ENCODE measurements around the gene CD36. TPM values are rescaled to one million over a fixed set of nuclear protein-coding genes. Genes with fewer than 3 reads are reported as not detected.
"Not testable (repeated sequence)": the region's sequence is repeated elsewhere in the genome, so short reads cannot be mapped to it uniquely, and the experiment has no call there.

The CD36 gene
- total RNA-seq, 1 donor from 2014 or later: 208 TPM

- DNase-seq (ENCODE audit: low spot score) (no peak), ATAC-seq (no peak)
- intact Hi-C loops (cut with DNase I): no loop called here
Measured at GRCh38 chr7:80647436-80647835, 9.0 kb downstream of the CD36 start.

DNA sequence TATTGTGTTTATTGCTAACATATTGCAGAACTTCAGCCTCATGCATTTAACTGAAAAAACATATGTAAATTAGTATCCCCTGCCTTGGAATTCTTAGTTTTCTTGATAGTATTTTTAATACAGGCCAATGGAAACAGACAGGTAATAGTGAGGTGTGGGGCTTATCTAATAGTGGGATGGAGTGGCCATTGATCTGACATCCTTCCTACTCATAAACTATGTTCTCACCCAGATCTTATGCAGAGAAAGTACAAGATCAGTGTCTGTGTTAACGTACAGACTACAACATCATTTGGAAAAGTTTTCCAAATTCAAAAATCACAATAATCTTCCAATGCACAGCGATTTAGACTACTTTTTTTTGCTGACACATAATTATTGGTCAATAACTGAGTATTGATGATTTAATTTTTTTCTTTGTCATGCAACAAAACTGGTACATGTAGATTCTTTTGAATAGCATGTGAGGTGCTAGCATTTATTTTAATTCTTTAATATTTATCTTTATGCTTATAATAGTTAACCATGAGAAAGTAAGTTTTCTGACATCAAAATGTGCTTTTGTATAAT lies 9.7 kb downstream of the CD36 start:
- DNase-seq (ENCODE audit: low spot score) (no peak), ATAC-seq (no peak)
- intact Hi-C loops (cut with DNase I): no loop called here

- ATAC-seq: no peak
Measured at GRCh38 chr7:80649011-80649410, 10.6 kb downstream of the CD36 start.

DNA sequence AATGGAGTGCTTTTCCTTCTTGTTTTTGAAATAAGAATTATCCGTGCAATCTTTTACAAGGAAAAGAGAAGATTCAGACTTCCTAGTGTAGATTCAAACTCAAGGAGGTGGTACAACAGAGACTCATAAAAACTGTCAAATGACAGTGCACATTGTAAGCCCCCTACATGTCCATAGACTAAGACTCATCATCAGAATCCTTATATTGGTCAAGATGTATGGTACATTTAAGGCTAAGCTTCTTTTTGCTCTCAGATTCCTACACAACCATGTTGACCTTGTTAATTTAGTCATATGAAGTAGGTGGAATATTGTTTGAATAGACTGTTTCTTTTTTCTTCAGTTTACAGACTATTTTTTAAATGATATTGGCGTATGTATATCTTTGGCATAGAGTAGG lies 11.6 kb downstream of the CD36 start:
- intact Hi-C loops (cut with DNase I): no loop called here
- ATAC-seq (no peak), DNase-seq (ENCODE audit: low spot score) (no peak)

More at GRCh38 chr7:80649011-80649410, 10.6 kb downstream of the CD36 start:
- no peak for DNase-seq (ENCODE audit: low spot score)
- intact Hi-C loops (cut with DNase I): no loop called here

- intact Hi-C loops (cut with DNase I): no loop called here
- no peak for DNase-seq (ENCODE audit: low spot score)
- ATAC-seq: no peak
Measured at GRCh38 chr7:80651471-80651870, 13.0 kb downstream of the CD36 start.

DNA sequence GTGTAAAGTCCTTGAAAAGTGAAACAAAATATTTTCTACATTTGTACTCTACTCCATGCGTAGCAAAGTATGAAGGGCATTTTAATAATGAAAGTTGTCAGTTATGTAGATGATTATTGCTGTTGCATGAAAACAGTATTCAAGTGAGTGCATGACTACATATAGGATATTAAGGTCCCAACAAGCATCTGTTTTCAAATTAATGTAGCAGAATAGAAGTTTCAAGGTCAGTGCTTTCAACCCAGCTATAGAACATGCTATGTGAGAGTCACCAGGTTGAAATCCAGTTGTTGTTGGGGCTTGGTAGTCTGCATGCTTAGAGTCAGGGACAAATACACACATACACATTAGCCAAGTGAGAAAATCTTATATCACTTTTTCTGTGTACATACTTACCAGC lies 14.8 kb downstream of the CD36 start:
- ATAC-seq (no peak), DNase-seq (ENCODE audit: low spot score) (no peak)
- intact Hi-C loops (cut with DNase I): no loop called here

GRCh38 chr7:80654887-80655340 lies 16.5 kb downstream of the CD36 start:
- ATAC-seq (peak; percentile 45), DNase-seq (ENCODE audit: low spot score) (no peak)
- intact Hi-C loops (cut with DNase I): no loop called here

DNA sequence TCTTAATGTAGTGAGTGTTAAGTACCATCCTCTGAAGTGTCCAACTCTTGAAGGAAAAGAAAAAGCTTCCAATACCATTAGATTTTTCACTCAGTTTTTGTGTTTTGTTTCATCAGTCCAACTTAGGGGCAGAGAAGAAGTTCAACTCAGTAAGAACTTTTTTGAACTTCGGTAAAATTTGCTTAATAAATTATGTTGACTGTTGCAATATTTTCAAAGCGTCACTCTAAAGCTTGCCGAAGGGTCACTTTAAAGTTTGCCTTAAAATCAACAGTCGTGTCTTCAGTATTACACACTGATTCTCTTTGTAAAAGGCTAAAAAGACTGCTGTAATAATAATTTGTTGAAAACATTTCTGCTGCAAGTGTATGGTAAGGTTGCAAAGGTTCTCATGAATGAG lies 17.6 kb downstream of the CD36 start:
- intact Hi-C loops (cut with DNase I): no loop called here
- no peak for ATAC-seq
- DNase-seq (ENCODE audit: low spot score): no peak

DNA sequence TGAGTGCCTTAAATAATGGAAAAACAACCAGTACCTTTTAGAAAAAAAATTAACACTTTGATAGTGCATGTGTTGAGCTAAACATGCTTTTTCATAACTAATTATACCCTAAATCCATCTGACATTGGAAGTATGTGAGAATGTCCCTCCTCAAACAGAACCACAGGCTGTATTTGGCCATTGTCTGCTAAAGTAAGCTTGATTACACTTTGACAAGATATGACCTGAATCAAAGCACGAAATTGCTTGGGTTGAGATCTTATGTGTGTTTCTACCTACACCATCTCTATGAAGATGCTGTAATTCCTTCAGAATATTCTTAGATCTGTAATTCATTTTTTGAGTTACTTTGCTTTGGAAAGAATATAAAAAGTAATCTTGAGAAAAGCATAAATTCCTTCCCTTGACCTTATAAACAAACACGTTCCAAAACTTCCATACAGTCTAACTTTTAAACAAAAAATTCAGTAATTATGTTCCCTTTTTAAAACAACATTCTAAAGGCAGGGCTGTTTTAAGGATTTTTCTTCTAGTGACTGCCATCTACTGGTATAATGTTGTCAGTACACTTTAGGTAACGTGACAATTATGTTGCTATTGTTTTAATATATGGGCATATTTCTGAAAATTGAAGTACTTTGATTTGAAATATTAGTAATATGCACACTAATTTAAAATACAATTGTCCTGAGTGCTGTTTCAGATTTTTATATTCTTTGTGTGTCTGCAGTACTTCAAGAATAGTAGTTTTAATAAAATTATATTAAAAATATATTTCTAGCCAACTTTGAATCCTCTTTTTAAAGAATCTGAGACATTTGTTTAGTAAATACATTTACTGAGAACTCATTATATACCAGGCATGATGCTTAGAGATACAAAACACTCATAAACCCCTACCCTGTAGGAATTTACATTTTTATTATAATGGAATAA lies 20.9 kb downstream of the CD36 start:
- no peak for DNase-seq (ENCODE audit: low spot score)
- intact Hi-C loops (cut with DNase I): no loop called here
- ATAC-seq: peak; percentile 58

- DNase-seq (ENCODE audit: low spot score) (no peak), ATAC-seq (no peak)
- intact Hi-C loops (cut with DNase I): no loop called here
Measured at GRCh38 chr7:80660939-80661338, 22.5 kb downstream of the CD36 start.

- no peak for ATAC-seq
- no peak for DNase-seq (ENCODE audit: low spot score)
- intact Hi-C loops (cut with DNase I): no loop called here
Measured at GRCh38 chr7:80661729-80662128, 23.3 kb downstream of the CD36 start.

DNA sequence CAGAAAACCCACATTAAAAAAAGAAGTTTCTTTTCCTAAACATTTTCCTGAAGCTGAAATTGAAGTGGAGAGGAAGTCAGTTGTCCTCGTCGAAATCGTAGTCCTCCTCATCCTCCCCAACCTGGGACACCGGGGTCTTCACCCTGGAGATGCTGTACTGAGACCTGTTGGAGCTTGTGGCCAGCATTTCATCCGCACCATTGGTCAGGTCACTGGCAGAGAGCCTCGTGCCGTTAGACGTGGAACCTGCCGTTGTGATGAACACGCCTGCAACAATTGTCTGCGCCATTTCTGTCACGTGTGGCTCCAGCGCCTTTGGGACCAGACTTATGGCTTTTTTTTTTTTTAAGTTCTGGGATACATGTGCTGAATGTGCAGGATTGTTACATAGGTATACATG lies 23.8 kb downstream of the CD36 start:
- ATAC-seq (no peak), DNase-seq (ENCODE audit: low spot score) (no peak)
- intact Hi-C loops (cut with DNase I): no loop called here

- no peak for DNase-seq (ENCODE audit: low spot score)
- ATAC-seq: no peak
- intact Hi-C loops (cut with DNase I): no loop called here
Measured at GRCh38 chr7:80665526-80665925, 27.1 kb downstream of the CD36 start.

- intact Hi-C loops (cut with DNase I): no loop called here
- ATAC-seq: no peak
- DNase-seq (ENCODE audit: low spot score): no peak
Measured at GRCh38 chr7:80666376-80666775, 27.9 kb downstream of the CD36 start.

GRCh38 chr7:80669367-80669766 lies 30.9 kb downstream of the CD36 start:
- DNase-seq (ENCODE audit: low spot score); ATAC-seq; intact Hi-C loops (cut with DNase I): not testable (repeated sequence)

DNA sequence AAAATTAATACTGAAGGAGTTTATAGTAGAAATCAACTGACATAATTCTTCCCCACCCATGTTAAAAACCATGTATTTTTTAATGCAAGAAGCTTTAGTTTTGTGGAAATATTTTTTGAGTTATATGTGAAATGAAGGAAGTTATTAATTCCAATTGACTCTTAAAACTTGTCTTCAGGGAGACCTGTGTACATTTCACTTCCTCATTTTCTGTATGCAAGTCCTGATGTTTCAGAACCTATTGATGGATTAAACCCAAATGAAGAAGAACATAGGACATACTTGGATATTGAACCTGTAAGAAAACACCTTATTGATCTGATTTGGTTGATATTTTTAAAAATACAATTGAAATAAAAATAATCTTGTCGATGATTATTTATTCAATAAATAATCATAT lies 33.3 kb downstream of the CD36 start:
- intact Hi-C loops (cut with DNase I): no loop called here
- DNase-seq (ENCODE audit: low spot score): no peak
- no peak for ATAC-seq

GRCh38 chr7:80675090-80675489 lies 36.6 kb downstream of the CD36 start:
- intact Hi-C loops (cut with DNase I): loop anchor here (5.0 kb wide), 1 partner anchor 1752 kb away; no protein-coding TSS in a partner anchor
- no peak for ATAC-seq
- no peak for DNase-seq (ENCODE audit: low spot score)

DNA sequence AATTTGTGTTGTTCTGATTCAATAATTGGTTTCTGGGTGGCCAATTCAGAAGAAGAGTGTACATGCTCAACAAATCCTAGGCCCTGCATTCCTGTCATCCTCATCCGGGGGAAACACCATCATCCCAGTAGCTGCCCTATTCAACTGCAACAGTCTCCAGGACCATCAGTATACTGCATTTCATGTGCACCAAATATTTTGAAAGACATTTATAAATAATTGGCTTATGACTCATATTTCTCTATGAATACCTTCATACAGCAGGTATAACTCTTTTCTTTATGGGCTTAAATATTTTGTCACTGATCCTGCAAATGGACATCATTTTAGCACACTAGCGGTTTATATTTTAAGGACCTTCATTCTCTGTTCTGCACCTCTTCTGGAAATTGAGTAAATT lies 38.0 kb downstream of the CD36 start:
- intact Hi-C loops (cut with DNase I): loop anchor here (5.0 kb wide), 1 partner anchor 1751 kb away; no protein-coding TSS in a partner anchor
- ATAC-seq (no peak), DNase-seq (ENCODE audit: low spot score) (no peak)

DNA sequence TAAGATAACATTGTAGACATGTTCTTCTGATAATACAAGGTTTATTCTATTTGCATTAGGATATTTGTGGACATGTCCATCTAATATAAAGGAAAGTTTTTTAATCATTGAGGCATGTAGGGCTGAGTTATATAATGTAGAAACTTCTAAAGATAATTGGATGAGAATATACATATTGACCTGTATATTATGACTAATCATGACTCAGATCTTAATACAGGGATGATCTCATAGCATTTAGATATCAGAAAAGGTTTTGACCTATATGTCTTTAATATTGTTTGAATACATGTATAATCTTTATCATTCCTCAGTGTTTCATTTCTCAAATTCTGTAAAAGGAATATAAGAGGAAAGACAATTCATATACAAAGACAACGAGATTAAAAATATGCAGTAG lies 39.2 kb downstream of the CD36 start:
- intact Hi-C loops (cut with DNase I): loop anchor here (5.0 kb wide), 1 partner anchor 1750 kb away; no protein-coding TSS in a partner anchor
- ATAC-seq (no peak), DNase-seq (ENCODE audit: low spot score) (no peak)

- intact Hi-C loops (cut with DNase I): loop anchor here (5.0 kb wide), 1 partner anchor 1749 kb away; no protein-coding TSS in a partner anchor
- ATAC-seq (no peak), DNase-seq (ENCODE audit: low spot score) (no peak)
Measured at GRCh38 chr7:80678707-80679106, 40.3 kb downstream of the CD36 start.
